Mesenchymal stem cell (in vitro differentiated cells and primary cell): ENCODE results near the gene MACROD2.

Experiments used
- DNase-seq: peaks from one replicate; pipeline ENCODE4 v3.0.0-alpha.2; 2013
- H2AFZ ChIP-seq: one replicate; pipeline ENCODE4 v1.6.1; 2013; ENCODE audit warnings: low read depth, mild to moderate bottlenecking, control low read depth, inconsistent platforms, low read length, moderate library complexity
- H2AK5ac ChIP-seq: 2 replicates; pipeline ENCODE4 v1.6.1; 2013; ENCODE audit warnings: low read length, moderate library complexity, mild to moderate bottlenecking, inconsistent platforms; ENCODE audit not compliant: severe bottlenecking
- H2BK120ac ChIP-seq: one replicate; pipeline ENCODE4 v1.6.1; 2013; ENCODE audit warnings: low read depth, mild to moderate bottlenecking, inconsistent platforms, low read length, moderate library complexity
- H2BK12ac ChIP-seq, 2 experiments: one replicate each; pipeline ENCODE4 v1.6.1; 2013; ENCODE audit warnings: inconsistent platforms in 2 of 2, low read length in 2 of 2, mild to moderate bottlenecking in 2 of 2, moderate library complexity in 2 of 2, control low read depth in 1 of 2
- H2BK15ac ChIP-seq: one replicate; pipeline ENCODE4 v1.6.1; 2013; ENCODE audit warnings: mild to moderate bottlenecking, low read depth, inconsistent platforms; ENCODE audit not compliant: poor library complexity, severe bottlenecking
- H2BK5ac ChIP-seq: 2 replicates; pipeline ENCODE4 v1.6.1; 2013; ENCODE audit warnings: low read depth, mild to moderate bottlenecking, low read length, control low read depth, inconsistent platforms; ENCODE audit not compliant: poor library complexity, severe bottlenecking
- H3K14ac ChIP-seq, 2 experiments: one replicate each; pipeline ENCODE4 v1.6.1; 2013; ENCODE audit warnings: inconsistent platforms in 2 of 2, low read length in 2 of 2, control low read depth in 1 of 2, mild to moderate bottlenecking in 1 of 2, moderate library complexity in 1 of 2
- H3K18ac ChIP-seq, 2 experiments: one replicate each; pipeline ENCODE4 v1.6.1; 2013; ENCODE audit warnings: inconsistent platforms in 2 of 2, low read length in 2 of 2, control low read depth in 1 of 2, low read depth in 1 of 2, mild to moderate bottlenecking in 1 of 2
- H3K23ac ChIP-seq, 2 experiments: one replicate each; pipeline ENCODE4 v1.6.1; 2013; ENCODE audit warnings: inconsistent platforms in 2 of 2, low read length in 2 of 2, mild to moderate bottlenecking in 2 of 2, moderate library complexity in 2 of 2, control low read depth in 1 of 2
- H3K27ac ChIP-seq: 2 replicates; pipeline ENCODE4 v1.5.1; 2013; ENCODE audit warnings: mild to moderate bottlenecking, moderate library complexity, low read length, control low read depth, inconsistent platforms; ENCODE audit not compliant: poor library complexity, severe bottlenecking
- H3K27me3 ChIP-seq, 2 experiments: 2 replicates each; pipeline versions ENCODE4 v1.6.1 to v1.7.0; 2013; ENCODE audit warnings: low read length in 2 of 2, mild to moderate bottlenecking in 2 of 2, moderate library complexity in 2 of 2, control low read depth in 1 of 2, inconsistent platforms in 1 of 2; ENCODE audit not compliant: control insufficient read depth in 1 of 2, insufficient read depth in 1 of 2
- H3K36me3 ChIP-seq, 2 experiments: 2 replicates each; pipeline versions ENCODE4 v1.6.1 to v1.7.0; 2013; ENCODE audit warnings: low read length in 2 of 2, control low read depth in 1 of 2, inconsistent platforms in 1 of 2, low read depth in 1 of 2, mild to moderate bottlenecking in 1 of 2; ENCODE audit not compliant: insufficient read depth in 2 of 2, control insufficient read depth in 1 of 2
- H3K4ac ChIP-seq, 2 experiments: one replicate each; pipeline ENCODE4 v1.6.1; 2013; ENCODE audit warnings: inconsistent platforms in 2 of 2, low read length in 2 of 2, mild to moderate bottlenecking in 2 of 2, moderate library complexity in 2 of 2, control low read depth in 1 of 2, low read depth in 1 of 2
- H3K4me1 ChIP-seq: 2 replicates; pipeline ENCODE4 v1.6.1; 2013; ENCODE audit warnings: low read depth, low read length, control low read depth; ENCODE audit not compliant: control insufficient read depth, insufficient read depth
- H3K4me2 ChIP-seq: 2 replicates; pipeline ENCODE4 v1.6.1; 2013; ENCODE audit warnings: low read length, mild to moderate bottlenecking, inconsistent platforms; ENCODE audit not compliant: poor library complexity, severe bottlenecking
- H3K4me3 ChIP-seq, 2 experiments: 2 replicates each; pipeline versions ENCODE4 v1.5.1 to v1.7.0; 2013; ENCODE audit warnings: low read length in 2 of 2, mild to moderate bottlenecking in 2 of 2, control low read depth in 1 of 2, low read depth in 1 of 2; ENCODE audit not compliant: insufficient read depth in 1 of 2
- H3K79me1 ChIP-seq: replicated peaks from 2 replicates; pipeline ENCODE4 v1.6.1; 2013; ENCODE audit warnings: mild to moderate bottlenecking, control low read depth, low read length, inconsistent platforms; ENCODE audit not compliant: poor library complexity, severe bottlenecking
- H3K9ac ChIP-seq: 2 replicates; pipeline ENCODE4 v1.7.0; 2013; ENCODE audit warnings: mild to moderate bottlenecking, low read length, moderate library complexity
- H3K9me3 ChIP-seq: 2 replicates; pipeline ENCODE4 v1.7.0; 2013; ENCODE audit warnings: mild to moderate bottlenecking, low read length; ENCODE audit not compliant: control insufficient read depth
- H4K8ac ChIP-seq: one replicate; pipeline ENCODE4 v1.6.1; 2013; ENCODE audit warnings: inconsistent platforms, mild to moderate bottlenecking, low read length, moderate library complexity
- H4K91ac ChIP-seq: one replicate; pipeline ENCODE4 v1.6.1; 2013; ENCODE audit warnings: mild to moderate bottlenecking, low read length, inconsistent platforms
- WGBS: methylation state at CpG from one replicate; pipeline ENCODE4 v1.1.7; 2013; ENCODE audit warnings: mixed read lengths; 5-methylcytosine and 5-hydroxymethylcytosine counted together

The MACROD2 gene

GRCh38 chr20:14344746-14345145 is 349.4 kb downstream of the MACROD2 start:
- H2AK5ac ChIP-seq = no peak overlapping the region

DNA sequence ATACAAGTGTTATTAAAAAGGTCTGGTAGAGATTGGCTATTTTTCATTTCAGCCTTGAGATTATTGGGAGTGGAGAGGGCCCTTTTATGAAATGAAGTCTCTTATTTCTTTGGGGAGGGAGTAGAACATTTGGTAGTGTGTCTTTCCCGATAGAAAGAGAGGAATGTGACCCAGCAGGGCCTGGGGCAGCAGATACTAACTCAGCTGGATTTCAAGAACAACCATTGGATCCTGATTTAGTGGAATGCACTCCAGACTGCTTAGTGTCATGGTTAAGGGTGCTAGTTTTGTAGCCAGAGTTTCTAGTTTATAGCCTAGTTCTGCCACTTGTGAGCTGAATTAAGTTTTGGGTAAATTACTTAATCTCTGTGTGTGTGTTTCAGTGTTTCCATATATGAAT is 360.5 kb downstream of the MACROD2 start:
- Histone ChIP-seq H2BK15ac (no peak overlapping the region), H3K14ac (no peak overlapping the region), H3K4me2 (no peak overlapping the region), H3K9ac (no peak overlapping the region), H3K4me3 (no peak overlapping the region), H3K4me1 (no peaks in the 10 kb centered on the region), H2BK5ac (no peak overlapping the region), H4K8ac (no peak overlapping the region), H3K27me3 (no peaks in the 10 kb centered on the region), H4K91ac (no peak overlapping the region), H3K23ac (no peak overlapping the region), H2BK120ac (no peak overlapping the region), H2BK12ac (no peak overlapping the region), H3K79me1 (no peaks in the 10 kb centered on the region), H3K4ac (no peak overlapping the region), H2AFZ (no peak overlapping the region), H3K18ac (no peak overlapping the region), H2AK5ac (no peak overlapping the region), H3K9me3 (no peaks in the 10 kb centered on the region), H3K36me3 (no peaks in the 10 kb centered on the region), H3K27ac (no peak overlapping the region)
- 11% methylated on average over 1 of the region's 1 CpG for WGBS
- no peak for DNase-seq

More at GRCh38 chr20:14344746-14345145, 349.4 kb downstream of the MACROD2 start:
- Histone ChIP-seq H3K9me3 (no peaks in the 10 kb centered on the region), H4K8ac (no peak overlapping the region), H2AFZ (no peak overlapping the region), H2BK12ac (no peak overlapping the region), H3K9ac (no peak overlapping the region), H4K91ac (no peak overlapping the region), H3K27me3 (no peaks in the 10 kb centered on the region), H2BK120ac (no peak overlapping the region), H3K36me3 (no peaks in the 10 kb centered on the region), H3K23ac (no peak overlapping the region), H2BK15ac (no peak overlapping the region), H3K79me1 (no peaks in the 10 kb centered on the region), H3K14ac (no peak overlapping the region), H3K4ac (no peak overlapping the region), H3K27ac (no peak overlapping the region), H2BK5ac (no peak overlapping the region), H3K18ac (no peak overlapping the region), H3K4me3 (no peak overlapping the region), H3K4me2 (no peak overlapping the region), H3K4me1 (no peaks in the 10 kb centered on the region)
- DNase-seq = no peak
- 25% methylated on average over 1 of the region's 1 CpG for WGBS

GRCh38 chr20:14360416-14360815 is 365.1 kb downstream of the MACROD2 start:
- no peak overlapping the region for H2BK12ac ChIP-seq
- H3K14ac ChIP-seq = no peak overlapping the region
- no peak for DNase-seq
- H3K27ac ChIP-seq = no peak overlapping the region
- H2BK15ac ChIP-seq = no peak overlapping the region
- no peaks in the 10 kb centered on the region for H3K79me1 ChIP-seq
- no peak overlapping the region for H3K18ac ChIP-seq
- no peaks in the 10 kb centered on the region for H3K27me3 ChIP-seq
- H3K4ac ChIP-seq = no peak overlapping the region
- no peak overlapping the region for H2AFZ ChIP-seq
- no peak overlapping the region for H3K4me2 ChIP-seq
- H2BK120ac ChIP-seq = no peak overlapping the region
- H2AK5ac ChIP-seq = no peak overlapping the region
- no peak overlapping the region for H3K9ac ChIP-seq
- no peak overlapping the region for H4K91ac ChIP-seq
- H2BK5ac ChIP-seq = no peak overlapping the region
- H3K9me3 ChIP-seq = peaks cover under 1% of the 10 kb centered on the region
- H4K8ac ChIP-seq = no peak overlapping the region
- H3K23ac ChIP-seq = no peak overlapping the region
- H3K4me3 ChIP-seq = no peak overlapping the region
- no peaks in the 10 kb centered on the region for H3K36me3 ChIP-seq
- no peaks in the 10 kb centered on the region for H3K4me1 ChIP-seq

DNA sequence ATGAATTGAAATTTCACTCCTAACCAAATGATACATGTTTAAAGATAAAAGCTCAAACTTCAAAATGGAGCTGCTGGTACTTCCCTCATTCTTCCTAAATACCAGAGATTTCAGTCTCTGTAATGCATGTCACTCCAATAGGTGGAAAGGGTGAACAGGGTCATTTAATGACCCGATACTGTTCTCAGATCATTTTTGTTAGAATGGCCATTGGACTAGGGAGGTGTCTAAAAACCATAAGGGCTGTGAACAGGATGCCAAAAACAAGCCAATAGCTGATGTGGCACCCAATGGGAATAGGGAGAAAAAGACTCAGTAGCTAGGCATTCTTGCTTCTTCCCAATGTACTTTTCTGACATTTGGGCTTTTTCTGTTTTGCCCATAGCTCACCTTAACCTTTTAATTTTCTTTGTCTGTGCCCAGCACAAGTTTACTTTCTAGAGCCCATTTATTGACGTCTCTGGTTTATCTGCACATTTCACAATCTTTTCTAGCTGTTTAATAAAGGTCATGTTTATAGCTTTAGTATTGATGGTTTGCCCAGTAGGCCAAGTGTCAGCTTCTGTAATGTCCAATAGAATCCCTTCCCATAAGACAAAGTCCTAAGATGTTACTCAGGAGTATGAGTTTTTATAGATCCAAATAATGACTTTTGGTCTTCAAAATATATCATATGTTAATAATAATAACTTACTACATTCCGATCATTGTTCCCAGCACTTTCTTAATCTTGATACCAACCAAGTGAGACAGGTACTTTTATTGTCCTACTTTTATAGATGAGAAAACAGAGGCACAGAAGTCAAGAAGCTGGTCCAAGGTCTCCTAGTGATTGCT is 366.4 kb downstream of the MACROD2 start:
- H2BK12ac ChIP-seq = no peak overlapping the region
- H2BK5ac ChIP-seq = no peak overlapping the region
- no peak overlapping the region for H3K27ac ChIP-seq
- no peak overlapping the region for H2AFZ ChIP-seq
- H4K91ac ChIP-seq = no peak overlapping the region
- H3K36me3 ChIP-seq = no peaks in the 10 kb centered on the region
- H2BK15ac ChIP-seq = no peak overlapping the region
- no peaks in the 10 kb centered on the region for H3K4me1 ChIP-seq
- H4K8ac ChIP-seq = no peak overlapping the region
- no peak overlapping the region for H3K18ac ChIP-seq
- DNase-seq = no peak
- H3K27me3 ChIP-seq = no peaks in the 10 kb centered on the region
- H3K14ac ChIP-seq = no peak overlapping the region
- no peak overlapping the region for H3K23ac ChIP-seq
- no peak overlapping the region for H3K4me2 ChIP-seq
- no peak overlapping the region for H3K4me3 ChIP-seq
- no peak overlapping the region for H2AK5ac ChIP-seq
- no peak overlapping the region for H2BK120ac ChIP-seq
- H3K4ac ChIP-seq = no peak overlapping the region
- H3K9ac ChIP-seq = no peak overlapping the region
- 97% methylated on average over 1 of the region's 3 CpGs for WGBS
- peaks cover 6% of the 10 kb centered on the region for H3K9me3 ChIP-seq
- no peaks in the 10 kb centered on the region for H3K79me1 ChIP-seq
